Non-pigmented ciliary epithelial cell (primary cell): Measurements from ENCODE around the gene SEC11A.
"Not testable (repeated sequence)": the region's sequence is repeated elsewhere in the genome, so short reads cannot be mapped to it uniquely, and the experiment has no call there.

ENCODE experiments used
- DNase-seq: peaks from one replicate; pipeline ENCODE4 v3.0.0-alpha.2; 2010; ENCODE audit warnings: low read depth

Gene SEC11A

DNA sequence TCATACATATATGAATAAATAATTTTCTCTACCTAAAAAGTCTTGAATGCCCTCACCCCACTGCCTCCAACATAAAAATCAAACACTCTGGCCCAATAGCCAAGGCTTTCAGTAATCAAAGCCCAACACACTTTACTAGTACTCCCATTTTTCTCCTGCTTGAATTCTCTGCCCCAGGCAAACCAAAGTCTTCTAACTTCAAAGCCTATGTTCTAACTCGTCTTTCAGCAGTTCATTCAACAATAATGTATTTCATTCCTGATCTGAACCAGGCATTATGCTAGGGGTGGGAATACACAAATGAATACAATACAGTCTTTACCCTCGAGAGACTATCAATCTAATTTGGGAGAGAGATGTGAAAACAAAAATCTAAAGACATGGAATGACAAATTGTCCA, 21.1 kb upstream of the SEC11A start:
- DNase-seq, result no peak

DNA sequence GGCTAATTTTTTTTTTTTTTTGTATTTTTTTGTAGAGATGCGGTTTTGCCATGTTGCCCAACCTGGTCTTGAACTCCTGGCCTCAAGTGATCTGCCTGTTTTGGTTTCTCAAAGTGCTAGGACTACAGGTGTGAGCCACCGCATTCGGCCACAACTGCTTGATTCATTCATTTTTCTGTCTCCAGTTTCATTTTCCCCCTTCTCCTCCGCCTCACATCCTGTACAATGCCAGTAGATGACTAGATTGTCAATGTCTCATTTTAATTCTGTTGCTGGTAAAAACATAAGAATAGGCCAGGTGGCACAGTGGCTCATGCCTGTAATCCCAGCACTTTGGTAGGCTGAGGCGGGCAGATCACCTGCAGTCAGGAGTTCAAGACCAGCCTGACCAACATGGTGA, 20.4 kb upstream of the SEC11A start:
- no peak for DNase-seq

DNA sequence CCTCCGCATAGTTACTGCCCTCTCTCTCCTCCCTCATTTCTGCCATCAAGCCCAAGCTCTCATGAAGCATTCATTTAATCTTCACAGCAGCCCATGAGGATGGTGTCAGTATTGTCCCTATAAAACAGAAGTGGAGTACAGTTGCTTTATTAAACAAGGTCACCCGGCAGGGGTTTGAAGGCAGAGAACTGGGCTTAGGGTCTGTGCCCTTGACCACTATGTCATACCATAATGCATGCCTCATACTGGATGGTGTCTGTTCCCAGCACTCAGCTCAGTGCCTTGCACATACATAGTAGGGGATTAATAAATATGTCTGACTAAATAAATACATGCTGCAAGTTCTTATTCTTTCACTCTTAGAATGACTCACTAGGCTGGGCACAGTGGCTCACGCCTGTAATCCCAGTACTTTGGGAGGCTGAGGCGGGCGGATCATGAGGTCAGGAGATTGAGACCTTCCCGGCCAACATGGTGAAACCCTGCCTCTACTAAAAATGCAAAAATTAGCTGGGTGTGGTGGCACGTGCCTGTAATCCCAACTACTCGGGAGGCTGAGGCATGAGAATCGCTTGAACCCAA, 19.6 kb upstream of the SEC11A start:
- not testable (repeated sequence) for DNase-seq

DNA sequence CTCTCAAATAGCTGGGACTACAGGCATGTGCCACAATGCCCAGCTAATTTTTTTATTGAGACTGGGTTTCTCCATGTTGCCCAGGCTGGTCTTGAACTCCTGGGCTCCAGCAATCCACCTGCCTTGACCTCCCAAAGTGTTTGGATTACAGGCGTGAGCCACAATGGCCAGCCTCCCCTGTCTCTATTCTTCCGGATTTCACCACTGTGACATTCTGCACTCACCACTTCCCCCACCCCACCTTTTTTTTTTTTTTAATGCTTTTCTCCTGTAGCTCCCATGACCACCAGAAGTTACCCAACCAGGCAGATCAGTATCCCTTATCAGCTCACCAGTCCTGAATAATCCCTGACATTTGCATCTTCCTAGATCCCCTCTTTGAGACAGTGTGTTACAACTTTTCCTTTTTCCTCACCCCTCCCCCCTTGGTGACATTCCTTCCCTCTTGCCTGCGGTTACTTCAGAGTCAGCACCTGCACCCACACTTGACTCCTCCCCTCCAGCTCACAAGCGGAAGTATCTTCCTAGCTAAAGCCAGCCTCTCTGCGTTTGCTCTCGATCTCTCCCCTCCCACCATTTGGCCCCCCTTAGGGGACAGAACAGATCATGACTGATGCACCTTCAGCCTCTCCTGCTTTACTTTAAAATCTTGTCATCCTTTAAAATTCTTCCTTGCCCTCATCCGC, 19.0 kb upstream of the SEC11A start:
- no peak for DNase-seq

DNA sequence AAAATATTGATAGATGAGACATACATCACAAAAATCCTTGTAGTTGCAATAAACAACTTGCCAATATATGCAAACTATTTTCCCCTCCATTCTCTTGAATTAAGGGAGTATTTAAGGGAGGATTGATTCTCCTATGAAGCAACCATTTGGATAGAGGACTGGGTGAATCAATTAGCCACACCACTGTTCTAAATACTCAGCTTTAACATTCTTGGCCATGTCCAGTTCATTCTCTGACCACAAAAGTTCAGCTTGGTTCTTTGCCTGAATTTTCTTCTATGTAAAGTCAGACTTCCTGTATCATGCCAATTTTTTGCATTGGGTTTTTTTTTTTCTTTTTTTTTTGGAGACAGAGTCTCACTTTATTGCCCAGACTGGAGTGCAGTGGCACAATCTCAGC, 15.8 kb upstream of the SEC11A start:
- no peak for DNase-seq

DNA sequence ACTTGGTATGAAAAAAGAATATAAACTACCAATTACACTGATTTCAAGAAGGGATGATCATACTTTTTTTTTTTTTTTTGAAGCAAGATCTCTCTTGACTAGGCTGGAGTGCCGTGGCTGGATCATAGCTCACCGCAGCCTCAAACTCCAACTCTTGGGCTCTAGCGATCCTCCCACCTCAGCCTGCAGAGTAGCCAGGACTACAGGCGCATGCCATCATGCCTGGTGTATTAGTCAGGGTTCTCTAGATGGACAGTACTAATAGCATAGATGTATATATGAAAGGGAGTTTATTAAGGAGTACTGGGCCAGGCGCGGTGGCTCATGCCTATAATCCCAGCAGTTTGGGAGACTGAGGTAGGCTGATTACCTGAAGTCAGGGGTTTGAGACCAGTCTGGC, 11.5 kb upstream of the SEC11A start:
- no peak for DNase-seq

DNA sequence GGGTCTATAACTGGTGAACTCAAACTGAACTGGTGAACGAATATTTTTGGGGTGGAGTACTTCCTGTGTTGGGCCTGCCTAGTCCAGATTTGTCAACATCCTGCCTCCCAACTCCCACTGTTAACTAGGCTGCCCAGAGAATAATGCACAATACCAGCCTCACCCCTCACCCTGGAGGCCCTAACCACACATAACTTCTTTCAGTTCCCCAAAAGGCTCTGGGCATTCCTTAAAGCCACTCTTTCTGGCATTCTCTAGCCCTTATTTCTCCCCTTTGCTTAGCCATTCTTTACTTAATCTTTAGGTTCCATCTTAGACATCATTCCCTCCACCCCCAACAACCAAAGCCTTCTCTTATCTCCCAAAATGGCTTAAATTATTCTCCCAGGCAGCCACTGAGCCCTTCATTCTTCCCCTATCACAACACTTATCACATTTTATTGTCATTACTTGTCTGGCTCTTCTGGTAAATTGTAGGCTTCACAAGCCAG, 9.1 kb upstream of the SEC11A start:
- DNase-seq, result no peak

DNA sequence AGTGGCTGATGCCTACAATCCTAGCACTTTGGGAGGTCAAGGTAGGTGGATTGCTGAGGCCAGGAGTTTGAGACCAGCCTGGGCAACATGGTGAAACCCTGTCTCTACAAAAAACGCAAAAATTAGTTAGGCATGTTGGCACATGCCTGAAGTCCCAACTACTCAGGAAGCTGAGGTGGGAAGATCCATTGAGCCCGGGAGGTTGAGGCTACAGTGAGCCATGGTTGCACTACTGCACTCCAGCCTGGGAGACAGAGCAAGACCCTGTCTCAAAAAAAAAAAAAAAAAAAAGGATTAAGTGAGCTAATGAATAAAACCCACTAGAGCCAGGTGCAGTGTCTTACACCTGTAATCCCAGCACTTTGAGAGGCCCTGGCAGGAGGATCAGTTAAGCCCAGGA, 6.7 kb upstream of the SEC11A start:
- no peak for DNase-seq

DNA sequence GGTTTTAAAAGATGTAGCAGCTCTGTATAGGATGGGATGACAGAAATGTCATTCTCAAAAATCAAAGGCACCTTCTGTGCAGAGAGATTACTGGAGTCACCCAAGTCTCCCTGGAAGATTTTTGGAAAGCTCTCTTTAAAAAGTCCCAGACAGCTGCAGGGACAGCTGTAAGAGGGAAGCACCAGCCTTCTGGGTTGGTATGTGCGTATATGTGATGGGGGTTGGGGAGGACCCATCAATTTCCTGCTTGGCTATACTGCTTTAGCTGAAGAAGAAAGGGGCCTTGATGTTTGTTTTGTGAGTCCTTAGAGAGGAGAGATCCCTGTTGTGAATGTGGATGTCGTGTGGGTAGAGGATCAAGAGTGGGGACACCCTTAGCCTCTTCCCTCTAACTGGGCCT, 5.4 kb upstream of the SEC11A start:
- no peak for DNase-seq

DNA sequence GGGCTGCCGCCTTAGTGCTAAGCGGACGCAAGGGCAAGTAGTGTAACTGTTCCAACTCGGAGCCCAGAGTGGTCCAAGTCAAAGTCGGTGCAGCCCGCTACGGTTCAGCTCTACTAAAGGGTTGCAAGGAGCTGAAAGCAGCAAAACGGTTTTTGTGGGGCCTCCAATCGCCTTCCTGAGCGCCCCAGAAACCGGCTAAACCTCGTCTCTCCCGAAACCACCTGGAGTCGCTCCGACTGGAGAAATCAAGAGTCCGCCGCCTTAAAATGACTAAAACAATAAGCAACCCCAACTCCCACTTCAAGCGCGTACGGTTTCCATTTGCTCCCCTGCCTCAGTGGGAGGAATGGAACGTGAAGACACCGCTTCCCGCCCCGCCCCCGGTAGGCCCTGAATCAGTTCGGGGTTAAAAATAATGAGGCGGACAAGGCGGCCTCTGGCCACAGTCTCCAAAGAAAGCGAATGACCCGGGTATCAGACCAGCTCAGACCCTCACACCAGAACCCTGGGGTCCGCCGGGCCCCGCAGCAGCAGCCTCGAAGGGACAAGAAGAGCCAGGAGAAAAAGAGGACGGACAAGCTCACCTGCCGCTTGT, 401 bp downstream of the SEC11A start:
- DNase-seq, result no peak

DNA sequence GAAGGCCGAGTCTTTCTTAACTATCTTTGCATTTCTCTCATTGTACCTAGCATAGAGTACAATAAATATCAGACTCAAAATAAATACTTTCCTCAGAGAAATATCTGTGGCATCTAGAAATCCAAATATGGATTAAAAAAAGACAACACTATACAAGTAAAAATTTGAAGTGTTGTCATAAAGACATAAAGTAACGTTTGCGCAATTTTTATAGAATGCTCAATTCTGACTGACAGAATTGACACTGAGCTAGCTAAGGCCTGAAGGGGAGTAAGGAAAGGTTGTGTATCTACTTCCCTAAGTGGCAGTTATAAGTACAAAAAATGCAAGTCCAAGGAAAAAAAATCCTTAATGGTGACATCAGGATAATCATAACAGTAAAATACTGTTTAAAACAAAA, 1.1 kb downstream of the SEC11A start:
- DNase-seq, result no peak

DNA sequence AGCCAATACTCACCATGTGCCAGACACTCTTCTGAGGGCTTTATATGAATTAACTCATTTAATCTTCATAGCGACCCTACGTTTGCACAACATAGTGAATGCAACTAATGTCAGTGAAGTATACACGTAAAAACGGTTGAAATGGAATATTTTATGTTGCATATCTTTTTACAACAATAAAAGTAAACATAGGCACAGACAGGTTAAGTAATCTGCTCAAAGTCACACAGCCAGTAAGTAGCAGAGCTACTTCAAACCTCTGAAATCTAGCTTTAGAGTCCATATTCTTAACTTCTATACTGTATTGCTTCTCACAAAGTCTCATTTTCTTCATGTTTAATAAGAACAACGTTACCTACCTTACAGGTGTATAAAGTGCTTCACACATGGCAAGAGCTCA, 1.6 kb downstream of the SEC11A start:
- no peak for DNase-seq

DNA sequence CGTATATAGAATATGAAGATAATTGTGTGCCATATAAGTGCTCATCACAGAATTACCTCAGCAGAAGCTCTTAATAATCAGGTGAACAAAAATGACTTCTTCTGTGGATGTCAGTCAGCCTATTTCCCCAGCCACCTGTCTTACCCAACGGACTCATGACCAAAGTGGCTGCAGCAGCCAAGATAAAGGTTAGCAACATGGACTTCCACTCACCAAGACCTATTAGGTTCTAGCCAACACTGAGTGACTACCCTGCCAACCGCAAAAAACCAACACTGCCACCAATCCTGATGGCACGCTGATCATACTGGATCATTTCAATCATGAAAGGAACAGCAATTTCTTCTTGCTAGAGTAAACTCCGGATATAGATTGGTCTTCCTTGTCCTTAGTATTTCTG, 12.1 kb downstream of the SEC11A start:
- no peak for DNase-seq

DNA sequence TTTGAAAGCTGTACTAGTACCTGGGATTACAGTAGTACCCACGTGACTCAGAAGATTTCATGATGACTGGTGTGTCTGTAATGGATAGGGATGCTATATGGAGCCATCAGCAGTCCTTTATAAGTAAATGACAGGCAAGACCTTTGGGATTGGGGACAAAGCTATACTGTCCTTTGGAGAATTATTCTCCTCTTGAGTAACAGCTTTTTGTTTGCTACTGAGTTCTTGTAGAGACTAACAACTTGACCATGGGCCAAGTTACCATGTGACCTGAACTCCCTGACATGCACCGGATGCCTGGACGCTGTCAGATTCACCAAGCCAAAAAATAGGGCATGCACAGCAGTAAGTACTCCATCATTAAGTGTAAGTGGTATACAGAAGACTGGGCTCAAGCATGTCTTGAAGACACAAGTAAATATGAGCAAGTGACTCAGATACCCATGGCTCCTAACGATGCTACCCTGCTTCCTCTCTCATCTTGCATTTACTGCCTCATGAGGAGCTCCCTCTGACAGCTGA, 12.9 kb downstream of the SEC11A start:
- no peak for DNase-seq

DNA sequence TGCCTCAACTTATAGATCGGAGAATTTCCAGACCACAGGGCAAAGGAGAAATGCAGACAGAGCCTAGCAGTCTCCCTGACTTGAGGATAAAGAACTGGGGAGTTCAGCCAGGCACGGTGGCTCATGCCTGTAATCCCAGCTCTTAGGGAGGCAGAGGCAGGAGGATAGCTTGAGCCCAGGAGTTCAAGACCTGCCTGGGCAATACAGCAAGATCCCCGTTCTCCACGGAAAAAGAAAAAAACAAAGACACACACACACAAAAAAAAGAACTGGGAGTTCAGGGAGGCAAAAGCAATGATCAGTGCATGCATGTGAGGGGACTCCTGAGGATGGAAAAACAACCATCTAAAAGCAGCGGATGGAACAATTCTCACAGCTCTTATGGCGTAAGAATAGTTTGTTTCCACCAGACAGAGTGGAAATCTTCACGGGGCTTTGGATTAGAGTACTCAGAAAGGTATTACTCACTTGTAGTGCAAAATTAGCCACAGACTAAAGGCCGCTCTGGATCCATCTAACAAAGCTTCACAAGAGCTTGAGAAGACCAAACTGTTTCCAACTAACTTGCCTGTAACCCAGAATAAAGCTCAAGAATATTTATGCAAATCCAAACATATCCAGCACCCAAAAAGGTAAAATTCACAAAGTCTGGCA, 16.3 kb downstream of the SEC11A start:
- DNase-seq, result no peak

DNA sequence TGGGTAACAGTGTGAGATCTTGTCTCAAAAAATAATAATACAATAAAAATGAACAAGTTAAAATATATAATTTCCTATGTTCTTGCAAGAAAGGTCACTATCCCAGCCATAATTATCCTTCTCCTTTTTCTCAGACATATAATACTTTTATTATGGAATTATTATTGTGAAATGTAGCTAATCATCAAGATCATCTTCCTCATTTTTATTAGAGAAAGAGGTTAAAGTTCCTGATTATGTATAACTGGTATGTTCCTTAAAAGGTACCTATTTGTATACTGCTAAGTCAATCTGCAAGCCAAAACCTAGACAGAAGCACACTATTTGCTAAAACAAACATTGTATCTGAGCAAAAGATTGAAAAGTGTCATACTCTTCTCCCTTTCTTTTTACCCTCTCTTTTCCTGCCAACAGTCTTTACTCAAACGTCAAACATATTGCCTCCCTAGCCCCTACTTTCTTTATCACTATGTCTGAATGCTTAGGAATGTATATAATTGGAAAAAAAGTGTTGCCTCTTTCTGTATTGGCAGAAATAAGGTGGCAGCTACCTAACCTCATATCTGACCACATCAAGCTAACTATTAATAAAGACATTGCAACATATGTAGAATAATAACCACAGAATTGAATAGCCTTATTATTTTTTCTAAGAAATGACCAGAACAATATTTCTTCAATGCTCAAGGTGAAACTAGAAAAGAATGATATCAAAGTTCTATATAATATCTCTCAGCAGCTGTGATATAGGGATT, 18.5 kb downstream of the SEC11A start:
- DNase-seq, result no peak

DNA sequence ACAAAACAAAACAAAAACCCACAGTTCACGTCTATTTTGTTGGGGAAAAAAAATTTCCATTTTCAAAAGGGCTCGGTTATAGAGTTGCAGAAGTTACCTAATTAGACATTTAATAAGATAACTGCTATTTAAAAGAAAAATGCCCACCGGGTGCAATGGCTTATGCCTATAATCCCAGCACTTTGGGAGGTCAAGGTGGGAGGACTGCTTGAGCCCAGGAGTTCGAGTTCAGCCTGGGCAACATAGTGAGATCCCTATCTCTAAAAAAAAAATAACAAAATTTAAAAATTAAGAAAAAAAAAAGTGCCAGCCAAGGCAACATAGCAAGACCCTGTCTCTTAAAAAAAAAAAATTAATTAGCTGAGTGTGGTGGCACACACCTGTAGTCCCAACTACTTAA, 19.2 kb downstream of the SEC11A start:
- DNase-seq, result no peak

DNA sequence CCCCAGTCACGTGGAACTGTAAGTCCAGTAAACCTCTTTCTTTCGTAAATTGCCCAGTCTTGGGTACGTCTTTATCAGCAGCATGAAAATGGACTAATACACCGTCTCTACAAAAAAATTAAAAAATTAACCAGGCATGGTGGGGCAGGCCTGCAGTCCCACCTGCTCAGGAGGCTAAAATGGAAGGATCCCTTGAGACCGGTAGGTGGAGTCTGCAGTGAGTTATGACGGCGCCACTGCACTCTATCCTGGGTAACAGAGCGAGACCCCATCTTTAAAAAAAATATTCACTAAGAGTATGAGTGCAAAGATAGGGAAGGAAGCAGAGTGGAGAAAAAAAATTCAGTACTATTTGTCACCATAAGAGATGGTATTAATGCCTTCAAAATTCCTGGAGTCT, 25.6 kb downstream of the SEC11A start:
- DNase-seq, result no peak

DNA sequence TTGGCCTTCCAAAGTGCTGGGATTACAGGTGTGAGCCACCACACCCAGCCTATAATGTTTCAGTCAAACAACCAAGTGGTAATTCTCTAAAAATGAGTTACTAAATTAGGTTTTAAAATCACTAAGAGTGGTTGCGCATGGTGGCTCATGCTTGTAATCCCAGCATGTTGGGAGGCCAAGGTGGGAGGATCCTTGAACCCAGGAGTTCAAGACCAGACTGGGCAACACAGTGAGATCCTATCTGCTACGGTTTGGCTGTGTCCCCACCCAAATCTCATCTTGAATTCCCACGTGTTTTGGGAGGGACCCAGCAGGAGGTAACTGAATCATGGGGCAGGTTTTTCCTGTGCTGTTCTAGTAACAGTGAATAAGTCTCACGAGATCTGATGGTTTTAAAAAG, 26.1 kb downstream of the SEC11A start:
- DNase-seq, result no peak

DNA sequence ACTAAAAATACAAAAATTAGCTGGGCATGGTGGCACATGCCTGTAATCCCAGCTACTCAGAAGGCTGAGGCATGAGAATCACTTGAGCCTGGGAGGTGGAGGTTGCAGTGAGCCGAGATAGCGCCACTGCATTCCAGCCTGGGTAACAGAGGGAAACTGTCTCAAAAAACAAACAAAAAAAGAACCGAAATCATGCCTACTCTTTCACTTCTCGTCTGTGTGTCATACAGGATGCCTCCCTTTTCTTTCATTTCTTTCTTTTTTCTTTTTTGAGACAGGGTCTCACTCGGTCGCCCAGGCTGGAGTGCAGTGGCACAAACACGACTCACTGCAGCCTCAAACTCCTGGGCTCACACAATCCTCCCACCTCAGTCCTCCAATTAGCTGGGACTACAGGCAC, 29.5 kb downstream of the SEC11A start:
- DNase-seq, result not testable (repeated sequence)

DNA sequence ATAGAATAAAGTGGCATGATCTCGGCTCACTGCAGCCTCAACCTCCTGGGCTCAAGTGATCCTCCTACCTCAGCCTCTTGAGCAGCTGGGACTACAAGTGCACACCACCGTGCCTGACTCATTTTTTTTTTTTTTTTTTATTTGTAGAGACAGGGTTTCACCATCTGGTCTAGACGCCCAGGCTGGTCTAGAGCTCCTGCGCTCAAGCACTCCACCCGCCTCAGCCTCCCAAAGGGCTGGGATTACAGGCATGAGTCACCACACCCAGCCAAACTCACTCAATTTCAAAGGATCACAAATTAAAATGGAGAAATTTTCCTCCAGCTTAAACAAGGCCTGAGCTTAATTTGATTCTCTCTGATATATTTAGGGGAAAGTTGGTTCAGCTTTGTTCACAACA, 30.6 kb downstream of the SEC11A start:
- peak; percentile 77 for DNase-seq

DNA sequence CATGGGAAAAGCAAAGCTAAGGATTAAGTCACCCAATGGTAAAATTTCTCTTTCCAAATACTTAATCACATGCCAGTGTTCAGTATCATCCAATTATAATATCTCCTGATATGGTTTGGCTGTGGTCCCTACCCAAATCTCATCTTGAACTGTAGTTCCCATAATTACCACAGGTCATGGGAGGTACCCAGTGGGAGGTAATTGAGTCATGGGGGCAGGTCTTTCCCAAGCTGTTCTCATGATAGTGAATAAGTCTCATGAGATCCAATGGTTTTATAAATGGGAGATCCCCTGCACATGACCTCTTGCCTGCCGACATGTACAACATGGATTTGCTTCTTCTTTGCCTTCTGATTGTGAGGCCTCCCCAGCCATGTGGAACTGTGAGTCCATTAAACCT, 31.8 kb downstream of the SEC11A start:
- peak; percentile 19 for DNase-seq
